C4-2B (cell line): ENCODE measurements around the gene IQGAP3.

Experiments
- H3K27ac ChIP-seq: fragments of 450-650 bp; 2 replicates; pipeline ENCODE4 v1.5.1; 2017
- CTCF ChIP-seq: fragments of 450-650 bp; conservative IDR thresholded peaks from 2 replicates; pipeline ENCODE4 v1.5.1; 2017; ENCODE audit warnings: mild to moderate bottlenecking
- ZFX ChIP-seq: fragments of 450-650 bp; IDR thresholded peaks from 2 replicates; pipeline ENCODE4 v1.6.1; 2017

Gene IQGAP3

GRCh38 chr1:156497743-156498431 lies 74.5 kb downstream of the IQGAP3 start:
- no peak overlapping the region for H3K27ac ChIP-seq
- TF ChIP-seq CTCF, result no peak
- no peak for TF ChIP-seq ZFX

- TF ChIP-seq CTCF (no peak), ZFX (no peak)
- H3K27ac ChIP-seq, result no peak overlapping the region
Measured at GRCh38 chr1:156497078-156497742, 75.2 kb downstream of the IQGAP3 start.

- H3K27ac ChIP-seq, result no peak overlapping the region
- TF ChIP-seq CTCF, result no peak
- no peak for TF ChIP-seq ZFX
Measured at GRCh38 chr1:156496211-156496761, 76.1 kb downstream of the IQGAP3 start.

- no peak overlapping the region for H3K27ac ChIP-seq
Measured at GRCh38 chr1:156495401-156496140, 76.8 kb downstream of the IQGAP3 start.

GRCh38 chr1:156494309-156494895 lies 78.0 kb downstream of the IQGAP3 start:
- no peak overlapping the region for H3K27ac ChIP-seq
- TF ChIP-seq ZFX, result no peak
- no peak for TF ChIP-seq CTCF

More at GRCh38 chr1:156495401-156496140, 76.8 kb downstream of the IQGAP3 start:
- TF ChIP-seq ZFX (no peak), CTCF (no peak)

GRCh38 chr1:156493742-156494141 lies 78.6 kb downstream of the IQGAP3 start:
- no peak overlapping the region for H3K27ac ChIP-seq
- TF ChIP-seq CTCF (no peak), ZFX (no peak)
